NCI-H82 treated with DMSO at 0.1 percent for 48 hours (cell line): ENCODE data around the gene NAA60.

Source experiments
- DNase-seq: peaks from one replicate; lab custom pipeline; 2025; ENCODE audit not compliant: unreplicated experiment; lab: John Stamatoyannopoulos, UW

Gene NAA60

GRCh38 chr16:3503523-3503922 lies 60.0 kb downstream of the NAA60 start:
- no peak for DNase-seq

GRCh38 chr16:3508736-3509135 lies 65.3 kb downstream of the NAA60 start:
- DNase-seq: no peak

- DNase-seq: no peak
Measured at GRCh38 chr16:3509470-3509928, 66.0 kb downstream of the NAA60 start.

GRCh38 chr16:3510416-3510815 lies 66.9 kb downstream of the NAA60 start:
- DNase-seq: no peak

- DNase-seq: no peak
Measured at GRCh38 chr16:3511286-3512180, 68.1 kb downstream of the NAA60 start.

GRCh38 chr16:3513892-3514583 lies 70.6 kb downstream of the NAA60 start:
- no peak for DNase-seq

- no peak for DNase-seq
Measured at GRCh38 chr16:3514621-3515020, 71.1 kb downstream of the NAA60 start.

GRCh38 chr16:3515897-3516296 lies 72.4 kb downstream of the NAA60 start:
- DNase-seq: no peak

- DNase-seq: no peak
Measured at GRCh38 chr16:3518292-3518985, 75.0 kb downstream of the NAA60 start.

GRCh38 chr16:3518986-3519348 lies 75.5 kb downstream of the NAA60 start:
- DNase-seq: no peak

GRCh38 chr16:3519581-3519980 lies 76.1 kb downstream of the NAA60 start:
- DNase-seq: no peak

GRCh38 chr16:3520413-3520812 lies 76.9 kb downstream of the NAA60 start:
- no peak for DNase-seq

GRCh38 chr16:3520841-3521240 lies 77.4 kb downstream of the NAA60 start:
- DNase-seq: no peak

GRCh38 chr16:3523281-3523680 lies 79.8 kb downstream of the NAA60 start:
- no peak for DNase-seq

GRCh38 chr16:3525951-3526350 lies 82.5 kb downstream of the NAA60 start:
- DNase-seq: no peak

- DNase-seq: peak; percentile 2
Measured at GRCh38 chr16:3527216-3527829, 83.8 kb downstream of the NAA60 start.

- no peak for DNase-seq
Measured at GRCh38 chr16:3528406-3528805, 84.9 kb downstream of the NAA60 start.

- DNase-seq: no peak
Measured at GRCh38 chr16:3529175-3529574, 85.7 kb downstream of the NAA60 start.

GRCh38 chr16:3530371-3530914 lies 87.0 kb downstream of the NAA60 start:
- DNase-seq: no peak

- DNase-seq: no peak
Measured at GRCh38 chr16:3532741-3533140, 89.3 kb downstream of the NAA60 start.

GRCh38 chr16:3534126-3534525 lies 90.6 kb downstream of the NAA60 start:
- no peak for DNase-seq
